ENCODE measurements around the gene CILP.

Gene CILP

DNA sequence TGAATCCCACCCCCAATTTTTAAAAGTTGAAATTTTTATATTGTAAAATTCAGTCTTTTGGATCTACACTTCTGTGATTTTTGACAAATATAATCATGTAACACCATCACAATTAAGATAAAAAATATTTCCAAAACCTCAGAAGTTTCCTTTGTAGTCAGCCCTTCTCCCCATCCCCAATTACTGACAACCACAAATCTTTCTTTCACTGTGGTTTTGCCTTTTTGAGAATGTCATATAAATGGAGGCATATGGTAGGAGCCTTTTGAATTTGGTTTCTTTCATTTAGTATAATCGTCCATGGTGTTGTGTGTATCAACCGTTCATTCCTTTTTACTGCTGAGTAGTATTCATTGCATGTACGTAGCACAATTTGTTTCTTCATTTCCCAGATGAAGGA lies 7.9 kb upstream of the CILP start:
- DNase-seq: no peak

- DNase-seq: no peak
These were observed 6.5 kb upstream of the CILP start for GRCh38 chr15:65217526-65218482.

- no peak for DNase-seq
These were observed 4.2 kb upstream of the CILP start for GRCh38 chr15:65215496-65215895.

GRCh38 chr15:65214010-65214409 lies 2.7 kb upstream of the CILP start:
- no peak for DNase-seq

DNA sequence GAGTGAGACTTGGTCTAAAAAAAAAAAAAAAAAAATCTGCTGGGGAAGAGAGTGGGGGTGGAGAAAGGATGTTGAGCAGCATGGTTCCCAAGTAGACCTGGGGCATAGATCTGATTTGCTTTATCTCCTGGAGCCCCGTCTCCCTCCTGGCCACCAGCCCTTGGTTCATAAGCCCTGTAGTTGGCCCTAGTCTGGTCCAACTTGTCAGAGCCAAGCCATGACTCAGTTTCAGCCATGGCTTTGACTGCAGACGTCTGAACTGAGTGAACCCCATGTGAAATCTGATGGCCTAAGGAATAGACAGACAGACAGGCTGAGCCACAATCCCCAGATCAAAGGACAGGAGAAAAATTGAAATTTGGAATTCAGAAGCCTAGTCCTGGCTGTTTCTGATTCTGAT lies 2.0 kb upstream of the CILP start:
- no peak for DNase-seq

- no peak for DNase-seq
These were observed 824 bp upstream of the CILP start for GRCh38 chr15:65212097-65212496.

GRCh38 chr15:65211482-65211982 lies 259 bp upstream of the CILP start:
- no peak for DNase-seq

DNA sequence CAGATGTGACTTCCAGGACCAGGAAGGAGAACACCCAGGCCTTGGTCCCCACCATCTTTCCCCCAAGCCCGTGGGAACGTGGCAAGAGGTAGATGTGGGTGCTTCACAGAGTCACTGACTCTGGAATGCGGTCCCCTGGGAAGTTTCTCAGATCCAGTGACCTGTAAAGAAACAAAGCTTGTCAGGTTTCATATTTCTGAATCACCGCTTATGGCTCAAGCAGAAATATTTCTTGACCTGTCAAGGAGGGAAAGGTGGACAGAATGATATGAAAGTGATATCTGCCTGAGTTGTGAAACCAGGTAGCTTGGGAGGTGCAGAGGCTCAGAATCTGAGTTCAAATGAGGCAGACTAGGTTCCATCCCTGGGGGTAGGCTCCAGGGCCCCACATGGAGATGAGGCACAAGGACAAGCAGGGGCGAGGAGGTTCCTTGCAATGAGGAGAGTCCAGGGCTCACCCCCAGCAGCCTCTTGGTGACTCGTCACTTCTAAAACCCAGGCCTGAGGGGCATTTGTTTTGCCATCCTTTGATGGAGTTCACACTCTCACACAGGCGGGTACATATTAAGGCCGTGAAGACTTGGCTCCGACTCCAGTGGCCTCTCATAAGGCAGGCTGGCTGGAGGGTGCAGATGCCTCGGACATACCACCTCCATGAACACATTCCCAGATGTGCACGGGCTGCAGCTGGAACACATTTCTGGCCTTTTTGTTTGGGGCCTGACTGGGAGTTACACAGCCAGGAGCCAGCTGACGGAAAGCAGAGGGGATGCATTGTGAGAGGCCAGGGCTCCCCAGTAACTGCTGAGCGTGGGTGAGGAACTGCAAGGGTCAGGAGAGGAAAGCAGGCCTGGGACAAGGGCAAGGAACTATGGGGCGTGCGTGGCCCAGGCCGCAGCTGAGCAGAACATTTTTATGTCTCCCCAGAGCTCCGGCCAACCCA lies 1.3 kb downstream of the CILP start:
- DNase-seq: no peak

GRCh38 chr15:65208647-65209046 lies 2.6 kb downstream of the CILP start:
- DNase-seq: no peak

- no peak for DNase-seq
These were observed 3.9 kb downstream of the CILP start for GRCh38 chr15:65207280-65207840.

DNA sequence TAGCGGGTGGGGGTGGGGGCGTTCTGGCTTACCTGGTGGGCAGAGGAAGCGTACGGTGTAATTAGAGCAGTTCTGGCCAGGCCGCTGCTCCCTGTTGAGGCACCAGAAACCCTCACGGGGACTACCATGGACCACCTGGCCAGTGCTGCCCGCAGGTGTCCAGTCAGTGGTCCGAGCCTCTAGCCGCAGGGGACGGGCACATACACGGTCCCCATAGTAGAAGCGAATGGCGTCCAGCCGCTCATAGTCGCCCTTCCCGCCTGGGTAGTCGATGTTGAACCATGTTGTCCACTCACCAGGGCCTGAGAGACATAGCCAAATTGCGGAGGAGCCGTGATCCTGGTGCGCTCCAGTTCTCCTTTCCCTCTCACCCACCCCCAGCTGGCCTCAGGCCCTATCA lies 4.5 kb downstream of the CILP start:
- DNase-seq: no peak

DNA sequence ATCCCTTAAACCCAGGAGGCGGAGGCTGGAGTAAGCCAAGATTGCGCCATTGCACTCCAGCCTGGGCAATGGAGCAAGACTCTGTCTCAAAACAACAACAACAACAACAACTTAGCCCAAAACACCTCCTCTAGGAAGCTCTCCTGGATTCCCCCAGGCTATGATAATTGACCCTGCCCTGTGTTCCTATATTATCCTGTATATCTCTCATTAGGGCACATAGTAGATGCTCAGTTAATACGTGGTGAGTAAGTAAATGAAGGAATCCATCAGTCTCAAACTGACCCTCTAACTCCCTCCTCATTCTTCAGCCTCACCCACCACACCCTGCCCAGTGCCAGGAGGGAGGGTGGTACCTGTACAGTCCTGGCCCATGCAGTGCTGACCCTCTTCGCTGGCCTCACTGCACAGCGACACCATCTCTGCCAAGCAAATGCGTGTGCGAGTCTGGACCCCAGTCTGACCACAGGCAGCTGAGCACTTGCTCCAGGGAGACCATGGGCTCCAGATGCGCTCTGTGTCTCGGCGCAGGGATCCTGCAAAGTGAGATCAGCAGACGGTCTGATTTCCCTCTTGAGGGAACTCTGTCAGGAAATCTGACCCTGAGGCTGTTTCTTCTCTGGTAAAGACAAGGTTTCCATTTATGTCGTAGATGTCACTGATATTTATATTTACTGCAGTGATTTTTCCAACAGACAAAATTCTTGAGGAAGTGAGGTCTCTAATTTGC lies 6.2 kb downstream of the CILP start:
- no peak for DNase-seq

DNA sequence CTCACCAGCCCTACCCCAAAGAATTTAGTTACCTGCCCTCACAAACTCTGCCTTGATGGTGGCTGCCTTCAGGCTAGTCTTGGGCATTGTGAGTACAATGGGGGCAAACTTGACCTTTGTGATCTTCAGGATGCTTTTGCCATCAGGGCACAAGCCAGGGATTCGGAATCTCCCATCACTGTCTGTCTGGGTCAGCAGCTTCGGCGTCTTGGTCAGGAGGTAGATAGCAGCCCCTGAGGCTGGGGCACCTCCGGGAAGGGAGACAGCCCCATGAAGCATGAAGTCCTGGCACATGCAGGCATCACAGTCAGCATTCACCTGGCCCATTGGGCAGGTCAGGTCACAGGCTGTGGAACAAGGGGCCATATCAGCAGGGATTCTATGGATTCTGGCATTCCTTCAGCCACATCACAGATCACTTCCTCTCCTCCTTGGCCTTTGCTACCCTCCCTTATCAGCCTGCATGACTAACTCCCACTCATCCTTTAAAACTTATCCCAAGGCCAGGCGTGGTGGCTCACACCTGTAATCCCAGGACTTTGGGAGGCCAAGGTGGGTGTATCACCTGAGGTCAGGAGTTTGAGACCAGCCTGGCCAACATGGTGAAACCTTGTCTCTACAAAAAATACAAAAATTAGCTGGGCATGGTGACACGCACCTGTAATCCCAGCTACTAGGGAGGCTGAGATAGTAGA lies 6.9 kb downstream of the CILP start:
- DNase-seq: no peak

GRCh38 chr15:65201918-65202317 lies 9.4 kb downstream of the CILP start:
- no peak for DNase-seq

GRCh38 chr15:65198571-65198970 lies 12.7 kb downstream of the CILP start:
- no peak for DNase-seq

- DNase-seq: no peak
These were observed 14.0 kb downstream of the CILP start for GRCh38 chr15:65197337-65197645.

DNA sequence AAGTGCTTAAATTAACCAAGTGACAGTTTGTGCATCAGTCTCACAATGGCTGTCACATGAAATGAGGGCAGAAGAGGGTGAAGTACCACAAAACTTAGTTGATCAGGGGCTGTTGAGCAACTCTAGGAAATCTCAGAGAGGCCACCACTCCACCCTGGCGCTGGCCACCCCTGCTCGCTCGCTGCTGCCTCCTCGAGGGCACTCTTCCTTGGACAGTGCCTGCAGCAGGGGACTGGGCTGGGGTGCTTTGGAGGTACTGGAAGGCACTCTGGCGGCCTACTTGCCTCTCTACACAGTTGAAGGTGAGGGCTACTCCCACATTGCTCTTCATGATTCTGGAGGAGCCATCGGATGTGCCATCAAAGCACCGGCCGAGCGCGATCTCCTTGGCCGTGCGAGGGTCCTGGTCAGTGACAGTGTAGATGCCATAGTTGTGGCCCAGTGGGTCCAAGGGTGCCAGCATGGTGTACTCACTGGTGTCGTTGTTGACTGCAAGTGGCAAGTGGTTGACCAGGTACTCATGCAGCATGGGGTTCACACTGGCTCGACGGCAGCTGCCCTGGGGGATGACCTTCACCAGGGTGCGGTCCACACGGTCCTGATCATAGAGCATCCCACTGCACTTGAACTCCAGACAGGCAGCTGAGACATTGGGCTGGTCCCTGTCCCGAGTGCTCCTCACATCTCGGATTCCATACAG lies 14.5 kb downstream of the CILP start:
- DNase-seq: no peak

GRCh38 chr15:65195548-65195923 lies 15.7 kb downstream of the CILP start:
- DNase-seq: no peak

- DNase-seq: no peak
These were observed 16.3 kb downstream of the CILP start for GRCh38 chr15:65194826-65195547.

GRCh38 chr15:65192016-65192415 lies 19.3 kb downstream of the CILP start:
- DNase-seq: no peak

Data from NK-92 treated with Interleukin-12 subunit alpha and Interleukin-12 subunit beta, amount 100 ng/mL, for 24 hours (cell line).